PC-3 (cell line): ENCODE data around the gene MYO16. TPM values are rescaled to one million over a fixed set of nuclear protein-coding genes. Genes with fewer than 3 reads are reported as not detected.

Experiments
- ATAC-seq: fragments of 200-7000 bp; cut with Tn5 transposase; 2 replicates; pipeline ENCODE4 v1.9.1; 2020; ENCODE audit warnings: mild to moderate bottlenecking, moderate library complexity
- BruUV-seq: library from RNA; stranded (reverse); fragments of 400-500 nt; replicated peaks from 2 replicates; lab custom pipeline; 2021; lab: Mats Ljungman, UMichigan
- CTCF ChIA-PET: fragments of 300-600 bp; sonication (Branson Sonifier 250); formaldehyde crosslinking; loops from one replicate; lab custom pipeline; 2022; ENCODE audit warnings: antibody characterized with exemption; lab: Charles Lee
- POLR2A ChIA-PET: fragments of 300-600 bp; sonication (Branson Sonifier 250); formaldehyde crosslinking; loops from one replicate; lab custom pipeline; 2022; ENCODE audit warnings: antibody characterized with exemption; ENCODE audit not compliant: unreplicated experiment; lab: Charles Lee
- DNase-seq: peaks from one replicate; pipeline ENCODE4 v3.0.0-alpha.2; 2015
- H2AFZ ChIP-seq: fragments of 300-600 bp; sonication (generic); 2 replicates; pipeline ENCODE4 v1.6.0; 2016; ENCODE audit warnings: antibody characterized with exemption, low read length
- H3F3A ChIP-seq: fragments of 300-600 bp; sonication (generic); one replicate; pipeline ENCODE4 v1.6.0; 2017; ENCODE audit warnings: antibody characterized with exemption, low read length, control low read depth, mild to moderate bottlenecking; ENCODE audit not compliant: unreplicated experiment
- H3K27ac ChIP-seq: fragments of 300-600 bp; sonication (generic); 2 replicates; pipeline ENCODE4 v1.5.1; 2016; ENCODE audit warnings: mild to moderate bottlenecking, low read length
- H3K27me3 ChIP-seq: fragments of 300-600 bp; sonication (generic); 2 replicates; pipeline ENCODE4 v1.6.1; 2016; ENCODE audit warnings: low read length, mixed read lengths
- H3K36me3 ChIP-seq: fragments of 300-600 bp; sonication (generic); 2 replicates; pipeline ENCODE4 v1.6.1; 2016; ENCODE audit warnings: low read depth, mixed run types, low read length, mixed read lengths
- H3K4me1 ChIP-seq: fragments of 300-600 bp; sonication (generic); 2 replicates; pipeline ENCODE4 v1.5.1; 2016; ENCODE audit warnings: low read length; ENCODE audit not compliant: insufficient read depth
- H3K4me2 ChIP-seq: fragments of 300-600 bp; sonication (generic); 2 replicates; pipeline ENCODE4 v1.6.0; 2016; ENCODE audit warnings: low read length
- H3K4me3 ChIP-seq: fragments of 300-600 bp; sonication (generic); 2 replicates; pipeline ENCODE4 v1.5.1; 2016; ENCODE audit warnings: mild to moderate bottlenecking, low read length, mixed read lengths
- H3K79me2 ChIP-seq: fragments of 300-600 bp; sonication (generic); 2 replicates; pipeline ENCODE4 v1.6.1; 2017; ENCODE audit warnings: low read length, mixed read lengths
- H3K9ac ChIP-seq: fragments of 300-600 bp; sonication (generic); 2 replicates; pipeline ENCODE4 v1.6.0; 2016; ENCODE audit warnings: mild to moderate bottlenecking, low read length
- H3K9me2 ChIP-seq: fragments of 300-600 bp; sonication (generic); replicated peaks from 2 replicates; pipeline ENCODE4 v1.6.1; 2016; ENCODE audit warnings: mixed run types, low read length, mixed read lengths
- H3K9me3 ChIP-seq: fragments of 300-600 bp; sonication (generic); 2 replicates; pipeline ENCODE4 v1.6.1; 2016; ENCODE audit warnings: low read length, mixed read lengths
- H4K20me1 ChIP-seq: fragments of 300-600 bp; sonication (generic); 2 replicates; pipeline ENCODE4 v1.6.1; 2016; ENCODE audit warnings: low read length, mixed read lengths
- EZH2 ChIP-seq: fragments of 300-600 bp; sonication (generic); IDR thresholded peaks from one replicate; pipeline ENCODE4 v1.6.1; 2017; ENCODE audit warnings: antibody characterized with exemption, mild to moderate bottlenecking, low read length; ENCODE audit not compliant: unreplicated experiment
- EZH2phosphoT487 ChIP-seq: fragments of 300-600 bp; sonication (generic); IDR thresholded peaks from 2 replicates; pipeline ENCODE4 v1.6.1; 2018; ENCODE audit warnings: mild to moderate bottlenecking, antibody characterized with exemption, low read length, borderline replicate concordance
- intact Hi-C: fragments of 100-400 bp; cut with micrococcal nuclease; formaldehyde crosslinking; loops from 2 replicates; pipeline ENCODE4 v1.9.0; 2023
- total RNA-seq: library from RNA; depleted of rRNA; stranded (reverse); fragments of >200 nt; gene quantifications from 2 replicates; pipeline ENCODE4 v1.2.3, GENCODE V29; 2014
- TF ChIP-seq, protein P1 (sequence below): fragments of 300-600 bp; sonication (generic); conservative IDR thresholded peaks from 2 replicates; pipeline ENCODE4 v1.5.1; 2017; ENCODE audit warnings: antibody characterized with exemption, low read depth, mild to moderate bottlenecking, low read length

The MYO16 gene
- total RNA-seq, 1 experiment from 2014 or later, result not detected

DNA sequence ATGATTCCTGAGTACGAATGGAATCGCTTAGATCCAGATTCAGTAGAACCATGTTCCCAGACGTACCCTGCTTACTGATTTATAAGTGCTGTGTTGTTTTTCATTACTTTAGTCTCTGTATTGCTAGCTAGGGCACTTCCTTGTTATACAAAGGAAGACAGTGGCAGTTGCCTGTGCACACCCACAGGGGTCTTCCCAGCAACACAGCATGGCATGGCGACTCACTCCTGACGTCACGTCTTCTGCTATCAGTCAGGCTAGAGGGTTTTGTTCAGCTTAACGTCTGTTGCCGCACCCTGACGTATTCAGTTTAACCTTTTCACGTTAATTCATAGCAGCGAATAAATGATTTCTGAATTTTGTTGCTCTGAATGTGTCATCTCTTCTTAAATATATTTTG is 295.1 kb downstream of the MYO16 start:
- TF ChIP-seq EZH2phosphoT487 (no peak), EZH2 (no peak)
- TF ChIP-seq, protein P1, sequence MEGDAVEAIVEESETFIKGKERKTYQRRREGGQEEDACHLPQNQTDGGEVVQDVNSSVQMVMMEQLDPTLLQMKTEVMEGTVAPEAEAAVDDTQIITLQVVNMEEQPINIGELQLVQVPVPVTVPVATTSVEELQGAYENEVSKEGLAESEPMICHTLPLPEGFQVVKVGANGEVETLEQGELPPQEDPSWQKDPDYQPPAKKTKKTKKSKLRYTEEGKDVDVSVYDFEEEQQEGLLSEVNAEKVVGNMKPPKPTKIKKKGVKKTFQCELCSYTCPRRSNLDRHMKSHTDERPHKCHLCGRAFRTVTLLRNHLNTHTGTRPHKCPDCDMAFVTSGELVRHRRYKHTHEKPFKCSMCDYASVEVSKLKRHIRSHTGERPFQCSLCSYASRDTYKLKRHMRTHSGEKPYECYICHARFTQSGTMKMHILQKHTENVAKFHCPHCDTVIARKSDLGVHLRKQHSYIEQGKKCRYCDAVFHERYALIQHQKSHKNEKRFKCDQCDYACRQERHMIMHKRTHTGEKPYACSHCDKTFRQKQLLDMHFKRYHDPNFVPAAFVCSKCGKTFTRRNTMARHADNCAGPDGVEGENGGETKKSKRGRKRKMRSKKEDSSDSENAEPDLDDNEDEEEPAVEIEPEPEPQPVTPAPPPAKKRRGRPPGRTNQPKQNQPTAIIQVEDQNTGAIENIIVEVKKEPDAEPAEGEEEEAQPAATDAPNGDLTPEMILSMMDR, result no peak
- no peak overlapping the region for H3K4me3 ChIP-seq
- no peaks in the 10 kb centered on the region for H3K27me3 ChIP-seq
- POLR2A ChIA-PET, result no interaction called here
- no peak overlapping the region for H3K4me2 ChIP-seq
- no peaks in the 10 kb centered on the region for H3K9me2 ChIP-seq
- intact Hi-C loops, result no loop called here
- CTCF ChIA-PET, result no interaction called here
- no peak for DNase-seq
- H3K4me1 ChIP-seq, result peaks cover 10% of the 10 kb centered on the region
- no peaks in the 10 kb centered on the region for H4K20me1 ChIP-seq
- H3F3A ChIP-seq, result no peaks in the 10 kb centered on the region
- no peaks in the 10 kb centered on the region for H3K36me3 ChIP-seq
- no peak overlapping the region for H3K9ac ChIP-seq
- H2AFZ ChIP-seq, result no peak overlapping the region
- BruUV-seq, result no TSS peak
- no peak for ATAC-seq
- no peaks in the 10 kb centered on the region for H3K9me3 ChIP-seq
- H3K27ac ChIP-seq, result no peak overlapping the region
- H3K79me2 ChIP-seq, result no peaks in the 10 kb centered on the region

DNA sequence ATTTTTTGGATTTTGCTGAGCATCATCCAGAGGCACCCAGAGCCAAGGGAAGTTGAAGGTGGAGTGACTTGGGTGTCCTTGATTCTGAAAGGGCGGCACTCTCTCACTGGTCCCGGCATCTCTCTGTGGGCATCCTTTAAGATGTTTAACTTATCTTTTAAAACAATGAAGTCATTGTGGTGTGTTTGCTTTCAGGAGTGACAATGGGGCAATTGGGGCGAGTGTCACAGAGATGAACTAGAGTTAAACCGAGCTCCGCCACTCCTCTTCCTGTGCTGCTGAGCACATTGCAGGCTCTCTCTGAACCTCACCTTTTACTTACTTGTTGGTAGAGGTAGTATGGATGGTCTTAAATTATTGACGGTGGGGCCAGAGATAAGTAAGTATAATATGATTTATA is 295.7 kb downstream of the MYO16 start:
- no peaks in the 10 kb centered on the region for H3F3A ChIP-seq
- H3K4me1 ChIP-seq, result peaks cover 7% of the 10 kb centered on the region
- POLR2A ChIA-PET, result no interaction called here
- no peak for ATAC-seq
- H3K4me3 ChIP-seq, result no peak overlapping the region
- no peak for DNase-seq
- TF ChIP-seq, protein P1, result no peak
- TF ChIP-seq EZH2phosphoT487 (no peak), EZH2 (no peak)
- no TSS peak for BruUV-seq
- CTCF ChIA-PET, result no interaction called here
- no peak overlapping the region for H3K4me2 ChIP-seq
- H3K27ac ChIP-seq, result no peak overlapping the region
- no peaks in the 10 kb centered on the region for H3K9me3 ChIP-seq
- no peaks in the 10 kb centered on the region for H3K27me3 ChIP-seq
- intact Hi-C loops, result no loop called here
- no peak overlapping the region for H3K9ac ChIP-seq
- no peaks in the 10 kb centered on the region for H3K36me3 ChIP-seq
- no peaks in the 10 kb centered on the region for H3K79me2 ChIP-seq
- no peaks in the 10 kb centered on the region for H3K9me2 ChIP-seq
- no peak overlapping the region for H2AFZ ChIP-seq
- H4K20me1 ChIP-seq, result no peaks in the 10 kb centered on the region

- H3K27ac ChIP-seq, result no peak overlapping the region
- no peaks in the 10 kb centered on the region for H4K20me1 ChIP-seq
- H3K9me2 ChIP-seq, result no peaks in the 10 kb centered on the region
- POLR2A ChIA-PET, result no interaction called here
- no peaks in the 10 kb centered on the region for H3K79me2 ChIP-seq
- no peaks in the 10 kb centered on the region for H3K36me3 ChIP-seq
- CTCF ChIA-PET, result no interaction called here
- H3K4me2 ChIP-seq, result no peak overlapping the region
- H3K4me3 ChIP-seq, result no peak overlapping the region
- TF ChIP-seq EZH2phosphoT487, result no peak
- TF ChIP-seq EZH2, result no peak
- TF ChIP-seq, protein P1, result no peak
- no TSS peak for BruUV-seq
- no peaks in the 10 kb centered on the region for H3K27me3 ChIP-seq
- H2AFZ ChIP-seq, result no peak overlapping the region
- H3K4me1 ChIP-seq, result 0 out of 2 replicates have a peak, but pooled peaks cover 5% of the 10 kb centered on the region
- DNase-seq, result no peak
- intact Hi-C loops, result no loop called here
- no peak for ATAC-seq
- H3K9me3 ChIP-seq, result no peaks in the 10 kb centered on the region
- no peaks in the 10 kb centered on the region for H3F3A ChIP-seq
- H3K9ac ChIP-seq, result no peak overlapping the region
Measured at GRCh38 chr13:108926862-108927261, 297.5 kb downstream of the MYO16 start.
